Stimulated activated CD4-positive, alpha-beta T cell treated with anti-CD3 and anti-CD28 coated beads, Interleukin-15, amount 100 ng/mL, for 1 hour (primary cell): ENCODE data around the gene BCL2L12.
"Not testable (repeated sequence)": the region's sequence is repeated elsewhere in the genome, so short reads cannot be mapped to it uniquely, and the experiment has no call there.

Source experiments
- DNase-seq, 2 donors: peaks; one replicate each; pipeline ENCODE4 v3.0.0-alpha.2; 2020; ENCODE audit warnings: low read depth in 1 of 2, low spot score in 1 of 2

BCL2L12 gene

GRCh38 chr19:49665351-49666119, at the start of gene BCL2L12, which contains the start of gene IRF3:
Gene BCL2L12 (plus strand): TSS chr19:49665933. CDS start chr19:49666693, 760 bp downstream.
Gene IRF3 (minus strand): TSS chr19:49665857. CDS start chr19:49664838, 1,019 bp downstream.
- peak; percentile 98 for DNase-seq

- no peak for DNase-seq
These were observed 49.2 kb upstream of the BCL2L12 start for GRCh38 chr19:49616532-49616931.

GRCh38 chr19:49616945-49617344, 48.8 kb upstream of the BCL2L12 start:
- DNase-seq = no peak

DNA sequence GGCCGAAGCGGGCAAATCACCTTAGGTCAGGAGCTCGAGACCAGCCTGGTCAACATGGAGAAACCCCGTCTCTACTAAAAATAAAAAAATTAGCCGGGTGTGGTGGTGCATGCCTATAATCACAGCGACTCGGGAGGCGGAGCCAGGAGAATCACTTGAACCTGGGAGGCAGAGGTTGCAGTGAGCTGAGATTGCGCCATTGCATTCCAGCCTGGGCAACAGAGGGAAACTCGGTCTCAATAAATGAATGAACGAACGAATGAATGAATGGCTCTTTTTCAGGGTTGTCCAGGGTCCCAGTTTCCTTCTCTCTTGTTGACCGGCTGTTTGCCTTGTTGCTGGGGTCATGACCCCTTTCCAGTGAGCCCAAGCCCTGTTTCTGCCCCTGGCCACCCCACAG, 47.9 kb upstream of the BCL2L12 start:
- DNase-seq = not testable (repeated sequence)

GRCh38 chr19:49624967-49625910, 40.5 kb upstream of the BCL2L12 start:
- no peak for DNase-seq

DNA sequence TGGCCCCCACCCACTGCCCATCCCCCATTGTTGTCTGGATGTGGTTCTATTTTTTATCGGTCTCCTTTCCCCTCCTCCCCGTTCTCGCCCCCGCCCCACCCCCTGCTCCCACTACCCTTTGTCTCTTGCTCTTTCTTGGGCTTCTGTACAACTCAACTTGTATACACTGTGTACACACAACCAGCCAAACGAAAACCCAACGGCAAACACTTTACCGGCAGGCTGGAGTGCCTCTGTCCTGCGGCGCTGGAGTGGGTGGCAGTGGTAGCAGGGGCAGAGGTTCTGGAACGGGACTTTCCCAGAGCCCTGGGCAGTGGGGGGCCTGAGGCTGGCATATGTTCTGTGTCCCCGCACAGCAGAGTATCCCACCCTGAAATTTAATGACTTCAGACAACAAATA, 39.5 kb upstream of the BCL2L12 start:
- DNase-seq = no peak

- no peak for DNase-seq
These were observed 36.1 kb upstream of the BCL2L12 start for GRCh38 chr19:49629659-49630058.

GRCh38 chr19:49631014-49631588, 34.6 kb upstream of the BCL2L12 start:
- DNase-seq = no peak

GRCh38 chr19:49631610-49632192, 34.0 kb upstream of the BCL2L12 start:
- no peak for DNase-seq

DNA sequence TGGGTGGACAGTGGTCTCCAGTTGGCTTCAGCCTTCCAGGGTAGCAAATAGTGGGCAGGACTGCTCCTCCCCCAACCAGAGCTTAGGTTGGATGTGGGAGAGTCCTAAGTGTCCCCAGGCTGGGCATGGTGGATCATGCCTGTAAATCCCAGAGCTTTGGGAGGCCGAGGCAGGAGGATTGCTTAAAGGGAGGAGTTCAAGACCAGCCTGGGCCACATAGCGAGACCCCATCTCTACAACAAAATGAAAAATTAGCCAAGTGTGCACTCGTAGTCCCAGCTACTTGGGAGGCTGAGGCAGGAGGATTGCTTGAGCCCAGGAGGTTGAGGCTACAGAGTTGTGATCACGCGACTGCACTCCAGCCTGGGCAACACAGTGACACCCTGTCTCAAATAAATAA, 33.2 kb upstream of the BCL2L12 start:
- DNase-seq = no peak

DNA sequence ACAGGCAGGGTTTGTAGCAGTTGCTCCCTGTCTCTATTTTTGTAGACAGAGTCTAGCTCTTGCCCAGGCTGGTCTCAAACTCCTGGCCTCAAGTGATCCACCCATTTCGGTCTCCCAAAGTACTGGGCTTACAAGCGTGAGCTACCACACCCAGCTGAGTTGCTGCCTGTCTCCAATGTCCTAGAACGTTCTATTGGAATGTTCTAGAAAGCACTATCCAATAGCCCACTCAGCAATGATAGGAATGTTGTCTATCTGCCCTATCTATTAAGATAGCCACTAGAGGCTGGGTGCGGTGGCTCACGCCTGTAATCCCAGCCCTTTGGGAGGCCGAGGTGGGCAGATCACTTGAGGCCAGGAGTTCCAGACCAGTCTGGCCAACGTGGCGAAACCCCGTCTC, 32.5 kb upstream of the BCL2L12 start:
- DNase-seq = not testable (repeated sequence)

DNA sequence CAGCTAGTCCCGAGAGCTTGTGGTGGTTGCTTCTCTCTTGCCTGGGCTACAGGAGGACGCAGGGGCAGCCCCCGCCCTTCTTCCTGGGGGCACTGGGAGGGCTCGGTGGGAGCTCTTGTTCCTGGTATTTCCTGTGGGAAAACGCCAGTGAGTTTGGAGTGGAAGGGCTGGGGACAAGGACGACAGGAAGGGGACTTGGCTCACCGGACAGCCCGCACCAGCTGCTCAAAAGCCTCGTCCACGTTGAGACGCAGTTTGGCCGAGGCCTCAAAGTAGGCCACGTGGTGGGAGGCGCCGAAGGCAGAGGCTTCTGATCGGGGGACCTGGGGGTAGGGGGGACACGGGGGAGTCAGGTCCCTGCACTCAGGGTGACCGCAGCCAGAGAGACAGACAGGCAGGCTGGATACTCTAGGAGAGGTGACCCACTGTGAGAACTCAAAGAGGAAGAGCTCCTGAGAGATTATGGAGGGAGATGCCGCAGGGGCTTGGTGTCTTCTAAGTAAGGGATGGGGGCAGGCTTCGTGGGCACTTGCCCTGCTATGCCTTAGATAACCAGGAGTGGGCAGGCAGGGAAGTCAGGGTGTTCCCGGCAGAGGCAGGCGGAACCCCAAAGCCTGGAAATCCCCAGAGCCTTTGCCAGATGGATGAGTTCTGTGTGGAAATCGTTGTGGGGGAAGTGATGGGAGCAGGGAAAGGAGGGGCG, 30.1 kb upstream of the BCL2L12 start:
- no peak for DNase-seq

DNA sequence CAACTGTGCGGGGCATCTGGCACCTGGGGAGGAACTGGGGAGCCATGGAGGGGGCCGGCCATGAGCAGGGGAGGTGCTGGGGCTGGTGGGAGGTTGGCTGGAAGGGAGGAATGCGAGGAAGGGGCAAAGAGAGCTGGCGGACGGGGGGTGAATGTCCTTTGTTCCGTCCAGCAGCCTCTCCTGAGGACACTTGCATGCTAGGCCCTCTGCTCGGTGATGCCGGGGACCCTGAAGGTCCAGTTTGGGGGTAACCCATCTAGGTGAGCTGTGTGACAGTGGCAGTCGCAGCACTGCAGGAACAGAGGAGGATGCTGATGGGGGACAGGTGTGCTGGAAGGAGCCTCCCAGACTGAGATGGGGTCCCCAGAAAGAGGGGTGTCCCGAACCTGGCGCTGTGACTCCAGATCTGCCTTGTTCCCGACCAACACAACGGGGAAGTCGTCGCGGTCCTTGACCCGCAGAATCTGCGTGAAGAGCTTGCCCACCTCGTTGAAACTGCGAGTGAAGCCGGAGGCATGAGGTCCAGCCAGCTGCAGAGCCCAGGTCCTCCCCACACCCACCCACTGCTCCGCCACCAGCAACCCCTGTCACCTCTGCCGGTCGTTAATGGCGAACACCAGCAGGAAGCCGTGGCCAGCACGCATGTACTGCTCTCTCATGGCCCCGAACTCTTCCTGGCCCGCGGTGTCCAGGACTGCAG, 29.4 kb upstream of the BCL2L12 start:
- no peak for DNase-seq

GRCh38 chr19:49637821-49638738, 27.7 kb upstream of the BCL2L12 start:
- no peak for DNase-seq

- no peak for DNase-seq
These were observed 26.2 kb upstream of the BCL2L12 start for GRCh38 chr19:49639401-49640112.

- DNase-seq = peak; percentile 97 to 98
These were observed 25.4 kb upstream of the BCL2L12 start, which contains the start of gene RRAS for GRCh38 chr19:49640113-49640898. Gene RRAS (minus strand): TSS chr19:49640143. CDS start chr19:49640098, 45 bp downstream.
